Fibroblast of skin of left quadriceps (primary cell): ENCODE data around the gene CTDSPL.

Experiments
- DNase-seq, 2 experiments: peaks; one replicate each; pipeline ENCODE4 v3.0.0-alpha.2; 2013; ENCODE audit warnings: low read depth in 2 of 2

CTDSPL gene

DNA sequence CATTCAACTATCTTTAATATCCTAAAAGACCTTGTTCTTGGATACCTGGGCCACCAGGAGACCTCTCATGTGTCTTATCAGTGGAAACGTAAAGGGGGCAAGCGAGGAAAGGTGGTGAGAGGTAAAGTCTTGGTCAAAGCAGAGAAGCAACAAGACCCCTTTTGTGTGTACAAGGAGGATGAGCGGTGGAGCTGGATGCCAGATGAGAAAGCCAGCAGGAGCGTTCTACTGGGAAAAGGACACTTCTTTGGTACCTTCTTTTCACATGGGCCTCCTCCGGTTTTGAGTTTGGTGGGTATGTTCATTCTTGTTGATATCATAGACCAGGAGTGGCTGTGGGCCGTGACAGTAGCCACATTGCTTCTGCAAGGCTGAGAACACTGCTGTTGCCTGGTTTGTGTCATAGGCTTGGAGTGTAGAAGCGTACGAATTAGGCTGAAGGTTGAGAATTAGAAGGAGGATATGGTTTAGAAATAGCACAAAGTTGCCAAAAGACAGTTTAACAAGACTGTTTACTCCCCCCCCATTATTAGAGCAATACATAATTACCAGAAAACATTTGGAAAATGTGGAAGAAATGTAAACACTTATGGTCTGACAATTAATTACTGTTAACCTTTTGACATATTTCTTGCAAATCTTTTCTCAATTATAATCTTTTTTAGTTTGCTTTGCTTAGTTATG lies 82.1 kb downstream of the CTDSPL start:
- no peak for DNase-seq

DNA sequence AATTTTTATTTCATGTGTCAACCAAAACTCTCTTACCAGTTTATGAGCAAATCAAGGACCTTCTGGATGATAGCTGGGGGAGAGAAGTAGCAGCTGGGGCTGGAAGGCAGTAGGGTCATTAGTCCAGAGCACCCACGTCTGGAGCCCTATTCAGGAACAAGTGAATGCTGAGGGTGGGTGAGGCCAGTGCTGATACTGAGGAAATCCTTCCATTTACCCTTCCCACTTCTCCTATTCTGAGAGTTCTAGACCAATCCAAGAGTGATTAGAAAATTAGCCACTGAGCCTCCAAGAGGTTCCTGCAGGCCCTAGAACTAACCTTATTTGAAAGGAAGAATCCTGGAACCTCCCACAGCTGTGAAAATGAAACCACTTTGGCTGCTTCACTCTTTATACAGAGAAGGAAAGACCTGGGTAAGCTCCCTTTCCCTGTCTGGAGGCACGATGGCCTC lies 82.7 kb downstream of the CTDSPL start:
- no peak for DNase-seq

DNA sequence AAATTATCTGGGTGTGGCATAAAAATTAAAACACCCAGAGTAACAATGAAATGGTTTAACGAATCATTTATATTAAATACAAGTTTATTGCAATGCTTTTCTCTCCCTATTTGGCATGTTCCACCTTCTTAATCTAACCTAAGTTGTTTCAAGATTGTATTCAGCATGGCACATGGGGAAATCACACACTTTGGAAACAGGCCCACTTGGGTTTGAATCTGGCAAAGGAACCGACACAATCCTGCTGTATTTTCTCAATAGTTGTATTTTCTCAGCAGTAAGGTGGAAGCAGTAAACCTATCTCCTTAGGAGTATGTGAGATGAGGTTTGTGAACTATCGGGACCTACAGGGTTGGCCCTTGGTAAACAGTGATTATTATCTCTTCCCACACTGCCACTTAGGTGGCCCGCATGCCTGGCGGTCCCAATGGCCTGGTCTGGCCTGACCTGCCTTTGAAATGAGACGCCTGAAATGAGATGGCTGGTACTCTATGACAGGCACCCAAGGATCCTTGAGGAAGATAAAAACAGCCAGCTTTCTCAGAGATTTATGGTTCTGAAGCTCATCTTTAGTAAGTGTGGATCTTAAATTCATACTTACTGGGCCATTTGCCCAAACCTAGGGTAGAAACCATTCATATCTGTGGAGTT lies 83.6 kb downstream of the CTDSPL start:
- DNase-seq: no peak

DNA sequence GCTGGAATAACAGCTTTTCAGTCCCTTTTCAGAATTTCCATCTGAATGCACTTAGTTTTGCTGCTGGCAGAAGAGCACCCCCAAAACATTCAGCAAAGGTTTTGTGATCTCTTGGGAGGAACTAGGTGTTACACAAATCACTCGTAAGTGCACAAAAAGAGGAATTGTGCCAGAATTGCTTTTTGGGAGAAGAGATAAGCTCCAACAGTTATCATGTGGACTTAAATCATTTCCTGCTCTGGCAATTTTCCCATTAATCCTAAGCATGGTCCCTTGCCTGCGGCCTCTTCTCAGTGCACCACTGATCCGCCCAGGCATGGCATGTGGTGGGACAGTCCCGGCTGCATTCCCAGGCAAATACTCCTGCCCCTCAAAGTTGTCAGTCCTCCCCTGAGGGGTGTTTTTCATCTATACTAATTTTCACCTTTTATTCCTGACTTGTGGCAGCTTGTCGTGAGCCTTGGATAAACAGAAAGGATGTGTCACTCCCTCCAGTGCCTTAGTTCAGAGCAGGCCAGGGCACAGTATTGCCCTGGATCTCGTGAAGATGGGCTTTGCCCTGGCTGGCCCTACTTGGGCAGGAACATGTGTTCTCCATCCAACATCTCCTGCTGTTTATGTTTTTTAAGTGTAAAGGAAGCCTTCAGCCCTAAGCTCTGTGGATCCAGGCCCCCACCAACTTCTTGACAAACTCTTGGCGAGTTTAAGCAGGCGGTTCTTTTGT lies 84.3 kb downstream of the CTDSPL start:
- no peak for DNase-seq

DNA sequence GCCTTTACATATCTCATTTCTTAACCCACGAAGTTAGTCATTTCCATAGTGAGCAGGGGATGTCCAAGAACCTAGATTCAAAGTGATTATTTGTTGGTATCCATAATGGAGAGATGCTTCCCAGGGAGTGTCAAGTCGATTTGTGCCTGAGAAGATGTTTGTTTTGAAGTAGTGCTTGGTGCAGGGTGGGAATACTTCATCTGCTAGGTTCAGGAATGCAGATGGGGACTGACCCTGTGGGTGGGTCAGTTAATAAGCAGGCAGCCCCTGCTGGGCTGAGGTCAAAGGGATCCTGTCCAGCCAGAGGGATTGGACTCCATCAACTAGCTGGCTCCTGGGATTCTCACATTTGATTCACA lies 84.8 kb downstream of the CTDSPL start:
- DNase-seq: no peak

DNA sequence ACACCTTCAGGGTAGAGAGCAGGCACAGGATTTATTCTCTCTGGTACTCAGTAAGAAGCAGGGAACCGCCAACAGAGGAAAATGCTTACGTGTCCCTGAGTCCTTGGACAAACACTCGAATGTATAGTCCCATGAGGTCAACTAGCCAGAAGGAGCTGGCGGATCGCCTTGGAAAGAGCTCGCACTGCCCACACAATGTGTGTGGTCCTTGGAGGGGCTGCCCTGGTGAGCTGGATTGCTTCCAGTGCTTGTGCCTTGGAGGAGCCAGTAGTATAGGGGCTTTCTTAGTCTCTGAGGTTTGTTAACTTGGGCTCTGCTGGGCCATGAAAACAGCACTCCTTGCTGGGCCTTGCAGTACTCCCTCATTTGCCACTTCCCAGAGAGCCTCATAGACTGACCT lies 88.2 kb downstream of the CTDSPL start:
- DNase-seq: no peak

DNA sequence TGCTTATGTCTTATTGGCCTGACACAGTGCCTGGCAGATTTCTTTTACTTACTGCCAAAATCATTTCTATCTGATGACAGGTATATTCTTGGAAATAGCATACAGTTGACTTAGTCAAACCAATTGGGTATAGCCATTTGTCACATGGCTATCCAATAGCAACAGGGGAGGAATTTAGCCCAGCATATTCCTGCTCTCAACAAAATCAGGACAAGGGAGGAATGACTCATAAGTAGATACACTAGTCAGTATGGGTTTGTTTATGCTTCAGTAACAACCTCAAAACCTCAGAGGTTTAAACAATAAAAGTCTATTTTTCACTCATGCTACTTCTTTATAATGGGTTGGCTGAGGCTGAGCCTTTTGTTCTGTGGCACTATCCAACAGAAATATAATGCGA lies 90.9 kb downstream of the CTDSPL start:
- no peak for DNase-seq

DNA sequence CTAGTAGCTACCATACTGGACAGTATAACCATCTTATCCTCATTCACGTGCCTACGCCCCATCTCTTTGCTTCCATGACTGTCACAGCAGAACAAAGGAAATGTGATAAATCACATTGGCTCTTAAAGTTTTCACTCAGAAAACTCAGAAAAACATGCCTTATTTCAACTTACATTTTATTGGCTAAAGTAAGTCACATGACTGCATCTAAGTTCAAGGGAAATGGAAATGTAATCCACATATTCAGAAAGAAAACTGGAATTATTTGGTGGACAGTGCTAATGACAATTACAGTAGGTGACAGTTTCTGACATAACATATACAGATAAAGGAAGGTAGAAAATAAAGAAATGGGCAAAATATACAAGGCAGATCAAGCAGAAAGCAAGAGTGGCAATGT lies 91.5 kb downstream of the CTDSPL start:
- no peak for DNase-seq

DNA sequence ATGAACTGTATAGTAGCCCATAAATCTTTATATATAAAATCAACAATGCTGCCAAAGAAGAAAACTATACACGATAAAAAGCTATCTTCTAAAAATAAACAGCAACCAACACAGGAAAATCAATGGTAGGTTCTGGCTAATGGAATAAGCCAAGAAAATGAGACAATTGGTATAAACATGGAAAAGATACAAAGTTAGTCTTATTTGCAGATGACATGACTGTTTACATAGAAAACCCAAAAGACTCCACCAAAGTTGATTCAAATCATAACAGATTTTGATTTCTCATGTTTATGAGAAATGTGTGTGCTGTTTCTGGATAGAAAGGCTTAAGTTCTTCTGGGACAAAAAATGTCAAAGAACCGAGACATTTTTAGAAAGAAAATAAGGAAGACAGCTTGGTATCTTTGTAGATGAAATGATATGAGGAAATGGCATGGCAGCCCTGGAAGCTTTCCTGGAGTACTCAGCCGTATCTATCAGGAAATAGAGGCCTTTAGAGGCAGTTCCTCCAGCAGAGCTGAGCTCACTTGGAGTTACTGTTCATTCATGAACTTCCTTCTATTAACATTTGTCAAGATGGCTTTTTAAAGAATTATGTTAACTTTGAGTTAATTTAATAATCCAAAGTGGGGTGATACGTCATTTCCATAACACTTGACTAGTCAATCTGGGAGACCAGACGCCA lies 92.2 kb downstream of the CTDSPL start:
- DNase-seq: no peak

DNA sequence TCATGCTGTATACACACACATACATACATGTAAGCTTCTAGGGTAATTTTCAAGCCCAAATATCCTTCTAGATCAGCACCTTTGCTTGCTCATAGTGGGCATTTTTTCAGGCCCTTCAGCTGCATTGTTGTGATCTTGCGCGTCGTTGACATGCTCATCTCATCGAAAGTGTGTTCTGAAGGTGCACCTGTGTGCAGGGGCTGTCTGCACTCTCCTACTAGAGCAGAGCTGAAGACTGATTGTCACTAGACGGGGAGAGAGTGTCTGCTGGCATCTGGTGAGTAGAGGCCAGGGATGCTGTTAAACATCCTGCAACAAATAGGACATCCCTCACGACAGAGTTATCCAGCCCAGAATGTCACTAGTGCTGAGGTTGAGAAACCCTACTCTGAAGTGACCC lies 93.2 kb downstream of the CTDSPL start:
- no peak for DNase-seq

DNA sequence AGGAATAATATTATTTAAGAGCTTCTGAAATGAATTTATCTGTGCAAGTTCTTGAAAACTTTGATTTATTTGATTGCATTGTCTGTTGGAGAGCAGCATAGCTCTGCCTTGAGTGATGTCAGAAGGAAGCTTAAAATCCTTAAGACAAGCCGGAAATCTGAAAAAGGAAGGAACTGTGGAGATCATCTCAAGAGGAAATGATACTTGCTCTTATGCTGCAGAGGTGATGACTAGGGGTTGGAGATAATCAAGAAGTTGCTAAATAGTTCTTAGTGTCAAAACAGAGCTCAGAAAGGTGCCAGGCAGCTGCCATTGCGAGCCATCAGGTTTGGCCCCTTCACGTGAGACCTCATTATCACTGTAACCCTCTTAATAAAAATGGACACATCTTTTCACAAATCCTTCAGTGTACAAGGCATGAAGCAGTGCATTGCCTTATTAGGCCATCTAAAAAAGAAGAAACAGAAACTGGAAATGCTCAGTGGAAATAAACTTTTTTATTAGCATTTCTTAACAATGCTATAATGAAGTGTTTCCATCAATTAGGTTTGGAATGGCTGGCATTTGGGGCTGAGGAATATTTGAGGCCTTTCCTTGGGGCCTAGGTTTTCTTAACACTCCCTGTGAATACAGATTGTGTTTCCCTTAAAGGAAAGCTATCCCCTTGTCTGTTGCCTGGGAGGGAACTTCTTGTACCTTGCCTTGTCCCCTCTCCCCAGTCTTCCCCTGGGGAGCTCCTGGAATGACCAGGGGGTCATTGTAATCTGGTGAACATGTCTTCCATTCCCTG lies 94.4 kb downstream of the CTDSPL start:
- no peak for DNase-seq

DNA sequence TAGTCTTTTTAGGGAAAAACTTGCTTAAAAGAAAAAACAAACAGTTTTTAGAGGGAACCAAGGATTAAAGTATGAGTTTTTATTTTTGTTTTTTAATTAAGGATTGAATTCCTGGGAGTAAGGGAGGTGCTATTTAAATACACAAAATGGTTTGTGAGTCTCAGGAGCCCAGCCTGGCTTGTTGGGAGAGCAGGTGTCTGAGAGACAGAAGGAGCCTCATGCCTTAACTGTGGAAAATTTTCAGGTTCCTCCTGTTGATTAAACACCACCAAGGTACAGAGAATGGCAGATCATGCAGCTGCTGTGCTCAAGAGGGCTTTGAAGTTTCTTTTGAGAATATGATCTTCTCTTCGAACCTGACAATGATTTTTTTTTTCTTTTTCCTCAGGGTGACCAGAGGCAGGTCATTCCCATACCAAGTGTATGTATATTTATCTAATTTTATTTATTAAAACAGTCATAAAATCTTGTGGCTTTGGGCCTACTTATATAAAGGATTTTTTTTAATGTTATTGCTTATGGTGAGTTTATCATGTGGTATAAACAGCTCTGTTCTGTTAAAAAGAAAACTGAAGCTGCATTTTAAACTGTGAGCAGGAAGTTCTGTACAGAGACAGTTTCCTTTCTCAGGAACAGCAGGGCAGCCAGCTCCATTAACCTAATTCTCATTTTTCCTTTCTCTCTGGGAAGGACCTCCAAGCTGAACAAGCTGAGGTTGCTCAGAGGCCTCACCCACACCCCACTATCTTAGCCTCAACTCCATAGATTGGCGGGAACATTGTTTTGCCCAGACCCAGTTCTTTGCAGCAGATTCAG lies 95.3 kb downstream of the CTDSPL start:
- no peak for DNase-seq

DNA sequence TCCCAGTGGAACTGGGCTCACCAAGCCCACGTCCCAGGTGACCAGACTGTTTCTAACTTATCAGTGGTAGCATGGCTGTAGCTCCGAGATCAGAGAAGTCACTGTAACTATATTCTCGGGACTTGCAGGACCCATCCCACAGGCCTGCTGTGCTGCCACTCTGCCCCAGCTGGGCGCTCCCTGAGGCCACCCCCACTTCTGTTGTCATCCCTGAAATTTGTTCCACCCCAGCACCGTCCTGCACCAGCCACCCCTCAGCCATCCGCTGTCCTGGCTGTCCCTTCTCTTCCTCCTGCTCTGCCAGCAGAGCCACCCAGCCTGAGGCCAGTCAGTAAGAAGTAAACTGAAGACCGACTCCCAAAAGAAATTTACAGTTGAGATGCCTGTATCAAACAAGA lies 95.9 kb downstream of the CTDSPL start:
- DNase-seq: no peak

DNA sequence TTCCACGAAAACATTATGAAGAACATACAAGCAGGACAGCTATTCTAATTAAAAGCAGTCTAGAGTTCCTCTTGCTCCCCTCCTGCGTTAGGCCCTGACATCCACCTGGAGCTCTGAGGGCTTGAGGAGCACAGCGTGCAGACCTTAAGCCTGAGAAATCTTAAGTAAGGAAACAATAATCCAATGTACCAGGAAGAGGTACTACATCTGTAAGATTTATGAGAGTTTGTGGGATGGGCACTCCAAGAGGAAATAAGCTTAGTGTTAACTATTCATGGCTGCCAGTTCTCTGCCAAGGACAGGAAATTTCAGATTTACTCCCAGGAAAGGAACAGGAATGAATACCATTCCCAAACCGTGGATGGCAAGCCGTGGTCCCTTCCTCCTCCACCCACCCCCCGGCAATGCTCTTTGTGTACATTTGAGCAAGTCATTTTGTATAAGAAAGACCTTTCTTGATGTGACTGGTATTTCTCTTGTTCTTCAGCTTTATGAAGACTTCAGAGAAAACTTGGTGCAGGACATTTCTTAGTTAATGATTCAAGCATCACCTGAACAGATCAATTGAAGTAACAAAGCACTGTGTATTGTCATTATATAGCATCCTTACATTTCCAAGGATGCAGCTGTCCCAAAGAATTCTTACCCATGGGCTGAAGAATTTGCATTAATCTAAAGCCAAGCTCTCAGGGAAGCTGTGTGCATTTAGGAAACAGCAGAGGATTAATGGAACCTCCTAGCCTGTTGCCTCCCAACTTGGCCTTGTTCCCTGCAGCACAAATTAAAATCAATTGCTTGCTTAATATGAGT lies 100.1 kb downstream of the CTDSPL start:
- DNase-seq: no peak

DNA sequence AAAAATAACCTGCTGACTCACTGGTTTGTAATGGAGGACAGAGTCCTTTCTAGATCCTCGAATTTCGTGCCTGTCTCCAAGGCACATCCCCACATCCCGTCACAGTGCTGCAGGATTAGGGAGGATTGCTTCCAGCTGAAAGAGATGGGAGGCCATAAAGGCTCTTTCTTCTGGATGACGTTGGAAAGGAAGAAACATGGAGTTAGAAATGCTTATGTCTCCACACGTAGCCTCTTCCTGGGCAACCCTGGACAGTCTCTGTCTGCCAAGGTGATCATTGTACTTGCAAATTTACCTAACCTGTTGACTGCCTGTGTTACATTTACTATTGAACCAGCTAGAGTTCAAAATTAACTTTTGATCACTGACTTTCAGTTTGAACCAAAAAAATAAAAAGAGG lies 101.3 kb downstream of the CTDSPL start:
- peak; percentile 28 to 33 for DNase-seq

DNA sequence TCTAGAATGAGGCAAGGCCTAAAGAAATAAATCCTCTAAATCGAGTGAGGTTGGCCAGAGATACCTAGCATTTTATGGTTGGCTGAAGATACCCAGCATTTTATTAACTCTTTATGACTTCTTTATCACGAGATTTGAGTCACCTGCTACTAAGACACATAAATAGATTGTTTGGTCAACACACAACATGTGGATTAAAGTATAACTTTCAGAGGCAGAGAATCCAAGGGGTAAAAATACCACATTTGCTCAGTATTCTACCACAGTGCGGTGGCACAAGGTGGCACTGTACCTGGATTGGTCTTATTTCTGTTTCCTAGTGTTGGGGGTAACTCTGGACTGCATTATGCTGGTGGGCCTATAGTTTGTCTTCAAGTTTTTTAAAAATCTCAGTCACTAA lies 102.0 kb downstream of the CTDSPL start:
- DNase-seq: no peak

DNA sequence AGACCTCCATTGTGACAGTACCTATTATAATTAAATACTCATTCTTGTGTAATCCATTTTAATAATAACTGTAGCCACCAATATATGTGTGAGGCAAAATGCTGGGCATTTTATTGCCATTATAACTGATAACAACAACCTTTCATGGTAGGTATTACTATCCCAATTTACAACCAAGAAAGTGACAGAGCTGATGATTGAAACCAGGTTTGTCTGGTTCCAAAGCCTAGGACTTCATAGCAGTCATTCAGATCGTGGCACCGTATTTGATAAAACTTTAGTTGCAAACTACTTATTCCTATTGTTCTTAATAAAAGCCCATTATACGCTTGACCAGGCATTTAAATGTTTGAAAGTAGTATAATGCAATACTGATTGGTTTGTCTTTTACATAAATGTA lies 102.5 kb downstream of the CTDSPL start:
- DNase-seq: no peak

DNA sequence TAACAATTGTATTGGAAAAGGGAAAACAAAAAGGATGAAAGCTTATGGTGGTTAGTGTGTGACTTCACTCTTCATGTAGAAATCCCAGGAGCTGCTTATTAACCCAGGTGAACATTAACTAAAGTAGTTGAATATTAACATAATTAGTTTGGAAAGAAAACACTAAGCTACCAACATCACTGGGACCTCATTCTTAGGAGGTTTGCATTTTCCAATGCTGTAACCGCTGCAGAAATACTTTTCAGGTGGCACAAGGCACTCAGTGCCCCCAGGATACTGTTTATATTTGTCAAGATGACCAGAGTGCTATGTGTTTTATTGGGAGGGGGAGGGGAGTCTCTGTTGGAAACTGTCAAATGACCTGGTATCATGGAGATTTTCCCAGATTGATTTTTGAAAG lies 103.0 kb downstream of the CTDSPL start:
- DNase-seq: no peak

DNA sequence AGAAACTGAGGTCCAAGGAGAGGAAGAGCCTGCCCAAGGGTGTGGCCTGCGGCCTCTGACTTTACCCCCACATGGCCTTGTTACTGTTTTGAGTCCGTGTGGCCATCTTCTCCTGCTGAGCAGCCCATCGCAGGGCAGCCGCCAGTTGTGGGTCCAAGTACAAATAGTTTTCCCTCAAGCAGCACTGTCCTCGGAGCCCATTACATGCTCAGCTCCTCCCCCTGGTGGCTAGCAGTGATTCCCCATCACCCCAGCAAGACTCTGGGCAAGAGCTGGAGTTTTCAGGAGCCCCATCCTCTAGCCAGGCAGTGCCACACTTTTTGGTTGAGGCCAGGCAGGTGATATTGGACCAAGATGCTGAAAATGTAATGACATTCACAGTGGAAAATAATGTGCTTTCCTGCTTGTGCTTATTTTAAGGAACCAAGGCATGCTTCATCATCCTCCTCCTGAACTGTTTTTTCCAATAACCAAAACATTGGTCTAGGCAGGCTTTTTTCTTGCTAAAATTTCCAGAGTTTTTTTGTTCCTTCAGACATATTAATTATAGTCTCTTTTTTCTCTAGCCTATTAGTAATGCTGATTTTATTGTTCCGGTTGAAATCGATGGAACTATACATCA lies 105.7 kb downstream of the CTDSPL start:
- peak in 1 of 2 experiments; percentile 26 for DNase-seq

DNA sequence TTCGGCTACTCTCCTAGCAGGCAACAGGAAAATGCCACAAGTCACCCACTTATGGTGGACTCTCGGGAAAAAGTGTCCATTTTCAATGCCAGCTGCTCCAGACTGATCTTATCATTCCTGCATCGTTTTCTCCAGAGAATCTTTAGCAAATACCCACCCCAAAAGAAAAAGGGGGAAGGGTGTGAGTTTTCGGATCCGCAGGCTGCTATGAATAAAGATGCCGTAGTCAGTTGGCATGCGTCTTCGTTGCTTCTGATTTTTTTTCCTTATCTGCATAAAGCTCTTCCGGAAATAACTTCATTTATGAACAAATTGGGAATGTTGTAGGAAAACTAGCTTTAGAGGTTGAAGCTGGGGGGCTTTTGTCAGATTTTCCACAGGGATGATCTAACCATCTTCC lies 106.5 kb downstream of the CTDSPL start:
- no peak for DNase-seq
